PC-9 (cell line): ENCODE measurements around the gene BCL7B. TPM values are rescaled to one million over a fixed set of nuclear protein-coding genes. Genes with fewer than 3 reads are reported as not detected.

Experiments used
- BruUV-seq: library from RNA; stranded (reverse); fragments of 400-500 nt; replicated peaks from 2 replicates; lab custom pipeline; 2021; lab: Mats Ljungman, UMichigan
- CTCF ChIA-PET: fragments of 300-600 bp; sonication (Branson Sonifier 250); formaldehyde crosslinking; loops from one replicate; lab custom pipeline; 2022; ENCODE audit warnings: antibody characterized with exemption; lab: Charles Lee
- POLR2A ChIA-PET: fragments of 300-600 bp; sonication (Branson Sonifier 250); formaldehyde crosslinking; loops from one replicate; lab custom pipeline; 2022; ENCODE audit warnings: antibody characterized with exemption; ENCODE audit not compliant: unreplicated experiment; lab: Charles Lee
- DNase-seq, 2 experiments: peaks; one replicate each; pipeline versions ENCODE4 v3.0.0 to v3.0.0-alpha.2; 2015 to 2022; ENCODE audit warnings: mixed read lengths in 1 of 2
- H2AFZ ChIP-seq: fragments of 200-600 bp; sonication (generic); 2 replicates; pipeline ENCODE4 v1.8.1; 2017; ENCODE audit warnings: antibody characterized with exemption
- H3F3A ChIP-seq: fragments of 200-600 bp; sonication (generic); 2 replicates; pipeline ENCODE4 v1.8.1; 2017; ENCODE audit warnings: antibody characterized with exemption, mild to moderate bottlenecking, low read depth; ENCODE audit not compliant: insufficient read depth
- H3K27ac ChIP-seq: fragments of 200-600 bp; sonication (generic); 2 replicates; pipeline ENCODE4 v1.6.1; 2016; ENCODE audit warnings: mixed run types
- H3K27me3 ChIP-seq: fragments of 200-600 bp; sonication (generic); 2 replicates; pipeline ENCODE4 v1.6.1; 2016; ENCODE audit warnings: low read depth, mixed run types; ENCODE audit not compliant: insufficient read depth
- H3K36me3 ChIP-seq: fragments of 200-600 bp; sonication (generic); 2 replicates; pipeline ENCODE4 v1.6.1; 2016; ENCODE audit warnings: low read depth, mixed run types
- H3K4me1 ChIP-seq: fragments of 200-600 bp; sonication (generic); replicated peaks from 2 replicates; pipeline ENCODE4 v1.6.1; 2016; ENCODE audit warnings: mixed run types; ENCODE audit not compliant: insufficient read depth
- H3K4me2 ChIP-seq: fragments of 200-600 bp; sonication (generic); 2 replicates; pipeline ENCODE4 v1.6.1; 2017; ENCODE audit warnings: mixed run types
- H3K4me3 ChIP-seq: fragments of 200-600 bp; sonication (generic); 2 replicates; pipeline ENCODE4 v1.6.1; 2016; ENCODE audit warnings: mixed run types
- H3K79me2 ChIP-seq: fragments of 200-600 bp; sonication (generic); 2 replicates; pipeline ENCODE4 v1.6.1; 2017; ENCODE audit warnings: low read depth, mixed run types
- H3K9me2 ChIP-seq: fragments of 200-600 bp; sonication (generic); 2 replicates; pipeline ENCODE4 v1.8.1; 2017; ENCODE audit warnings: mild to moderate bottlenecking; ENCODE audit not compliant: insufficient read depth
- H3K9me3 ChIP-seq: fragments of 200-600 bp; sonication (generic); 2 replicates; pipeline ENCODE4 v1.8.1; 2016; ENCODE audit warnings: low read depth; ENCODE audit not compliant: insufficient read depth
- H4K20me1 ChIP-seq: fragments of 200-600 bp; sonication (generic); 2 replicates; pipeline ENCODE4 v1.8.1; 2017; ENCODE audit not compliant: insufficient read depth
- EZH2 ChIP-seq: fragments of 200-600 bp; sonication (generic); IDR thresholded peaks from 2 replicates; pipeline ENCODE4 v1.8.0; 2017; ENCODE audit warnings: antibody characterized with exemption, low read depth
- intact Hi-C: fragments of 100-400 bp; cut with micrococcal nuclease; formaldehyde crosslinking; loops from one replicate; pipeline ENCODE4 v1.10.0; 2022; ENCODE audit not compliant: unreplicated experiment
- total RNA-seq: library from RNA; stranded (reverse); gene quantifications from 2 replicates; pipeline ENCODE4 v1.2.3, GENCODE V29; 2021
- TF ChIP-seq, protein P1 (sequence below): fragments of 200-600 bp; sonication (generic); conservative IDR thresholded peaks from 2 replicates; pipeline ENCODE4 v1.6.1; 2017; ENCODE audit warnings: mixed run types, antibody characterized with exemption, mild to moderate bottlenecking, moderate library complexity

Gene BCL7B
- total RNA-seq, 1 experiment from 2014 or later, result 70.4 TPM

DNA sequence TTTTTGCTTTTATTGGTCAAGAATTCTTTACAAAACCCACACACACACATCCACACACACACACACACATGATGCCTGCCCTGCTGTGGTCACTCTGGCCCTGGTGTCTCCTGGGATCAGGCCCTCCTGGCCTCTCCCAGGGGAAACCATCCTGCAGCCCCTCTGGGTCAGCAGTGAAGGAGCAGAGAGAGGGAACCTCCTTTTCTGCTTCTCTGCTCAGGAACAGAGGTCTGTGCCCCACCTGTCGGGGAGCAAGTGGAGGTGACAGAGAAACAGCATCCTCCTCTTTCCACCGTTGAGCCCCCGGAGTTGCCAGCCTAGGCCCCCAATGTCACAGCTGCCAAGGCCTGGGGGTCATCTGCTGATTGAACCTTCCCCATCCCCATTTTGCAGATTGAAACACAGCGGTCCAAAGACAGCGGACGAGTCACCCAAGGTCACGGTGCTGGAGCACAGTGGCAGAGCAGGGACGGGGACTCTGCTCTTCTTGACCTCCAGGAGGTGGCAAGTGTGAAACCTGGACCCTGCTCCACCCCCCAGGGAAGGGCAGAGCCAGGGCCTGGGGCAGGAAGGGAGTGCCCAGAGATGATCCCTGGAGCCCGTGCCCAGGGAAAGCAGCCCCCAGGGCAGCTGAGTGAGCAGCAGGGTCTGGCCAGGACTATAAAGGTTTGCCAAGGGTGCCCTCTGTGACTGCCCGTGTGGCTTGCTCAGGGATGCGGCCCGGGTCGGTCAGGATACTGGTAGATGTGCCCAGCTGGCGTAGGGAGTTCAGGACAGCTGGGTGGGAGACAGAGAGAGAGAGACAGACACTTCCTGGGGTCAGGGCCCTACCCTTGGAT, 35.9 kb upstream of the BCL7B start:
- Histone ChIP-seq H3K36me3 (no peaks in the 10 kb centered on the region), H3K27me3 (no peaks in the 10 kb centered on the region), H3K79me2 (no peaks in the 10 kb centered on the region), H3F3A (peaks cover 13% of the 10 kb centered on the region), H3K4me1 (peaks cover 5% of the 10 kb centered on the region; the same call in 1 of the 2 replicates), H2AFZ (no peak overlapping the region), H4K20me1 (no peaks in the 10 kb centered on the region), H3K4me3 (no peak overlapping the region), H3K27ac (no peak overlapping the region), H3K4me2 (no peak overlapping the region), H3K9me2 (no peaks in the 10 kb centered on the region), H3K9me3 (no peaks in the 10 kb centered on the region)
- intact Hi-C loops, result no loop called here
- TF ChIP-seq EZH2, result no peak
- TF ChIP-seq, protein P1, sequence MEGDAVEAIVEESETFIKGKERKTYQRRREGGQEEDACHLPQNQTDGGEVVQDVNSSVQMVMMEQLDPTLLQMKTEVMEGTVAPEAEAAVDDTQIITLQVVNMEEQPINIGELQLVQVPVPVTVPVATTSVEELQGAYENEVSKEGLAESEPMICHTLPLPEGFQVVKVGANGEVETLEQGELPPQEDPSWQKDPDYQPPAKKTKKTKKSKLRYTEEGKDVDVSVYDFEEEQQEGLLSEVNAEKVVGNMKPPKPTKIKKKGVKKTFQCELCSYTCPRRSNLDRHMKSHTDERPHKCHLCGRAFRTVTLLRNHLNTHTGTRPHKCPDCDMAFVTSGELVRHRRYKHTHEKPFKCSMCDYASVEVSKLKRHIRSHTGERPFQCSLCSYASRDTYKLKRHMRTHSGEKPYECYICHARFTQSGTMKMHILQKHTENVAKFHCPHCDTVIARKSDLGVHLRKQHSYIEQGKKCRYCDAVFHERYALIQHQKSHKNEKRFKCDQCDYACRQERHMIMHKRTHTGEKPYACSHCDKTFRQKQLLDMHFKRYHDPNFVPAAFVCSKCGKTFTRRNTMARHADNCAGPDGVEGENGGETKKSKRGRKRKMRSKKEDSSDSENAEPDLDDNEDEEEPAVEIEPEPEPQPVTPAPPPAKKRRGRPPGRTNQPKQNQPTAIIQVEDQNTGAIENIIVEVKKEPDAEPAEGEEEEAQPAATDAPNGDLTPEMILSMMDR, result no peak
- POLR2A ChIA-PET, result no interaction called here
- CTCF ChIA-PET, result no interaction called here
- no peak for DNase-seq
- BruUV-seq, result no TSS peak

DNA sequence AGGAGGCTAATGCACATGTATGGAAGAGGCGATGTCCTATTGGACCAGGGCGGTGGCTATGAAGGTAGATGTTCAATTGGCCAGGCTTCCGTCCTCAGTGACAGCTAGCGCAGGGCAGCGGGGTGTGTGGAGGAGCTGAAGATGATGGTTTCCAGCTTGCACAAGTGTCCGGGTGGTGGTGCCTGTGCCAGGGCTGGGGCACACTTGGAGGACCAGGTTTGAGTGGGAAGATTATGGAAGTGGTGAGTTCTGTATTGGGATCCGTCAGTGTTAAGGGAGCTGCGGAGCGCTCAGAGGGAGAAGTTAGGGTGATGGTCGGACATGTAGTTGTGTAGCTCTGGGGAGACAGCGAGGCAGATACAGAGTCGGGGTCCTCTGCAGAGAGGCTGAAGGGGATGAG, 29.4 kb upstream of the BCL7B start:
- Histone ChIP-seq H3K4me1 (peaks cover 27% of the 10 kb centered on the region), H3F3A (peaks cover 30% of the 10 kb centered on the region), H2AFZ (no peak overlapping the region; the same call in 1 of the 2 replicates), H3K4me2 (peak overlapping the region; percentile 79), H4K20me1 (no peaks in the 10 kb centered on the region), H3K9me2 (no peaks in the 10 kb centered on the region), H3K27ac (peak overlapping the region; percentile 73), H3K79me2 (no peaks in the 10 kb centered on the region), H3K4me3 (no peak overlapping the region), H3K36me3 (no peaks in the 10 kb centered on the region), H3K9me3 (no peaks in the 10 kb centered on the region), H3K27me3 (no peaks in the 10 kb centered on the region)
- ChIA-PET CTCF (interaction anchor here (0.5 kb wide), 1 partner anchor 80 kb away, joined by 5 read pairs; no protein-coding TSS in a partner anchor), POLR2A (interaction anchor here (1.0 kb wide), 1 partner anchor 9 kb away, joined by 3 read pairs; the partner anchor contains the start of gene TBL2)
- no peak for DNase-seq
- intact Hi-C loops, result loop anchor here (10.0 kb wide), 1 partner anchor 238 kb away; no protein-coding TSS in a partner anchor
- no TSS peak for BruUV-seq
- TF ChIP-seq, protein P1, result no peak
- no peak for TF ChIP-seq EZH2

DNA sequence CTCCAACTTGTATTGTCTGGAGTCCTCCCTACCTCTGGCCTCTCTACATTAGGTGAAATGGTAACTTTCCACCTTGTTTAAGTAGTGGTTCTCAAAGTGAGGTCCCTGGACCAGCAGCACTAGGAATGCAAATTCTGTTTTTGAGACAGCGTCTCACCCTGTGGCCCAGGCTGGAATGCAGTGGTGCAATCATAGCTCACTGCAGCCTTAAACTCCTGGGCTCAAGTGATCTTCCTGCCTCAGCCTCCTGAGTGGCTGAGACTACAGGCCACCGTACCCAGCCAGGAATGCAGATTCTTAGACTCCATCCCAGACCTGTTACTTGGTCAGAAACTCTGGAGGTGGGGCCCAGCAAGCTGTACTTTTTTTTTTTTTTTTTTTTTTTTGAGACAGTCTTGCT, 27.7 kb upstream of the BCL7B start:
- BruUV-seq, result no TSS peak
- H3K27ac ChIP-seq, result no peak overlapping the region
- no peaks in the 10 kb centered on the region for H3K79me2 ChIP-seq
- H4K20me1 ChIP-seq, result no peaks in the 10 kb centered on the region
- H2AFZ ChIP-seq, result no peak overlapping the region
- H3K4me3 ChIP-seq, result no peak overlapping the region
- no peaks in the 10 kb centered on the region for H3K27me3 ChIP-seq
- peaks cover 22% of the 10 kb centered on the region for H3K4me1 ChIP-seq
- no peak for DNase-seq
- CTCF ChIA-PET, result no interaction called here
- TF ChIP-seq, protein P1, result no peak
- no peak for TF ChIP-seq EZH2
- H3K9me3 ChIP-seq, result no peaks in the 10 kb centered on the region
- no peaks in the 10 kb centered on the region for H3K9me2 ChIP-seq
- H3K36me3 ChIP-seq, result no peaks in the 10 kb centered on the region
- POLR2A ChIA-PET, result interaction anchor here (0.6 to 0.7 kb wide), 3 partner anchors 28 to 995 kb away, joined by 3 to 18 read pairs (median 4); no protein-coding TSS in a partner anchor
- intact Hi-C loops, result loop anchor here (10.0 kb wide), 1 partner anchor 240 kb away; no protein-coding TSS in a partner anchor
- peaks cover 21% of the 10 kb centered on the region; the same call in 1 of the 2 replicates for H3F3A ChIP-seq
- H3K4me2 ChIP-seq, result no peak overlapping the region
